Measurements from ENCODE around the gene ETV6.

- no peak for TF ChIP-seq TAF1 (IDR thresholded peaks at IDR 0.05; ENCODE audit: borderline replicate concordance, low read depth, low read length)
- TF ChIP-seq POLR2A (IDR thresholded peaks at IDR 0.05; ENCODE audit: low read depth, low read length), result no peak
Observed at GRCh38 chr12:11882301-11883019, 233.0 kb downstream of the ETV6 start.

Data from GM12892 (cell line).